ENCODE data around the gene DCDC2C.

DNA sequence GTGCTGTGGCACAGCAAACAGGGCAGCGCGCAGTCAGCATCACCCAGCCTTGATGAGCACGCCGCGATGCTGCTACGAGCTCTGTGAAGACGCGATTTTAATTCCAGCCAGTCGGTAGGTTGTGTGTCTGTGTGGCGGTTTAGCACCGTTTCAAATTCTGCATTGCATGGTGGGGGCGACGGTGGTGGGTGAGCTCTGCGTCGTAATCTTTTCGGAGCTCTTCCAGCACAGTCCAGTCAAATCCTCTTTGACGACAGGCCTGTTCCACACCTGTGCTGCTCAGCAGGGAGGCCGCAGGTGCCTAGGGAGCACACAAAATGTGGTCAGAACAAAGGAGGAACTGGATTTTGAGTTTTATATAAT is 36.8 kb upstream of the DCDC2C start:
- TF ChIP-seq CTCF (conservative IDR thresholded peaks at IDR 0.05; ENCODE audit: low read length): no peak
- TF ChIP-seq EZH2phosphoT487 (IDR thresholded peaks at IDR 0.05; ENCODE audit: borderline replicate concordance): no peak
